PC-9 (cell line): ENCODE results near the gene PHLDA3.

Source experiments
- CTCF ChIP-seq: fragments of 200-600 bp; sonication (generic); conservative IDR thresholded peaks from 2 replicates; pipeline ENCODE4 v1.6.1; 2017; ENCODE audit warnings: mixed run types, antibody characterized with exemption, mild to moderate bottlenecking, moderate library complexity
- EZH2 ChIP-seq: fragments of 200-600 bp; sonication (generic); IDR thresholded peaks from 2 replicates; pipeline ENCODE4 v1.8.0; 2017; ENCODE audit warnings: antibody characterized with exemption, low read depth

DNA sequence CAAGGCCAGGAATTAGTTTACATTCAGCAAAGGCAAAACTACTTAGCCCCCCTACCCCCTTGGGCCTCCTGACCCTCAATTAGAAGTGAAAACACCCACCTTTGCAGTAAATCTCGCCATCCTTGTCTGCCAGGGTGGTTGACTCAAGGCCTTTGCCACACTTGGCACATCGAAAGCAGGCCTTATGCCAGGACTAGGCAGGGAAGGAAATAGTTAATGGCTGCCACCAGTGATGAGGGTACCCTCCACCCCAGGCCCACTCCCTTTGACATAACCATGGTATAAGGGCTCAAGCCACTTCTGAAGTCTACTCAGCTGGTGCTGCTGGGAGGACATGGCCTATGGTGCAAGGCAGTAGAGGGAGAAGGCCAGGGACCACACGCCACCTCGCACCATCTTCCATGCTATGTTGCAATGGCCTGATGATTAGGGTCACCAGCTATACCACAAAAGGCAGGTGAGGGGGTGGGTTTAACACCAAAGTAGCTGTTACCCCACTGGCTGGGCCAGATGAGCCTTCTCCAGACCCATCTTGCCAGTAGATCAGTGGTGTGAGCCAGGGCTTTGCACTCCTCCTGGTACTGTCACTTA is 16.3 kb upstream of the PHLDA3 start:
- no peak for TF ChIP-seq CTCF
- TF ChIP-seq EZH2: no peak
